ENCODE results near the gene KAZN.

GRCh38 chr1:14774988-14775387, 176.5 kb downstream of the KAZN start:
- no peak for TF ChIP-seq CTCF (IDR thresholded peaks at IDR 0.05; ENCODE audit: control extremely low read depth in 1 of 3, insufficient read depth in 1 of 3, low read depth in 1 of 3, low read length in 3 of 3)
- no peak for TF ChIP-seq ZNF274 (IDR thresholded peaks at IDR 0.05; ENCODE audit: borderline replicate concordance, extremely low read depth, low read length)
- TF ChIP-seq, protein P1, sequence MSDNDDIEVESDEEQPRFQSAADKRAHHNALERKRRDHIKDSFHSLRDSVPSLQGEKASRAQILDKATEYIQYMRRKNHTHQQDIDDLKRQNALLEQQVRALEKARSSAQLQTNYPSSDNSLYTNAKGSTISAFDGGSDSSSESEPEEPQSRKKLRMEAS (IDR thresholded peaks at IDR 0.05) = no peak
- TF ChIP-seq EZH2 (IDR thresholded peaks at IDR 0.05; ENCODE audit: low read depth, low read length, severe bottlenecking) = no peak
- TF ChIP-seq RAD21 (IDR thresholded peaks at IDR 0.05 in 1 of 2, conservative IDR thresholded peaks at IDR 0.05 in 1 of 2; ENCODE audit: low read depth in 2 of 2, low read length in 2 of 2) = no peak
- no peak for TF ChIP-seq KDM1A (IDR thresholded peaks at IDR 0.05; ENCODE audit: borderline replicate concordance, low read length)
- TF ChIP-seq, protein P2, sequence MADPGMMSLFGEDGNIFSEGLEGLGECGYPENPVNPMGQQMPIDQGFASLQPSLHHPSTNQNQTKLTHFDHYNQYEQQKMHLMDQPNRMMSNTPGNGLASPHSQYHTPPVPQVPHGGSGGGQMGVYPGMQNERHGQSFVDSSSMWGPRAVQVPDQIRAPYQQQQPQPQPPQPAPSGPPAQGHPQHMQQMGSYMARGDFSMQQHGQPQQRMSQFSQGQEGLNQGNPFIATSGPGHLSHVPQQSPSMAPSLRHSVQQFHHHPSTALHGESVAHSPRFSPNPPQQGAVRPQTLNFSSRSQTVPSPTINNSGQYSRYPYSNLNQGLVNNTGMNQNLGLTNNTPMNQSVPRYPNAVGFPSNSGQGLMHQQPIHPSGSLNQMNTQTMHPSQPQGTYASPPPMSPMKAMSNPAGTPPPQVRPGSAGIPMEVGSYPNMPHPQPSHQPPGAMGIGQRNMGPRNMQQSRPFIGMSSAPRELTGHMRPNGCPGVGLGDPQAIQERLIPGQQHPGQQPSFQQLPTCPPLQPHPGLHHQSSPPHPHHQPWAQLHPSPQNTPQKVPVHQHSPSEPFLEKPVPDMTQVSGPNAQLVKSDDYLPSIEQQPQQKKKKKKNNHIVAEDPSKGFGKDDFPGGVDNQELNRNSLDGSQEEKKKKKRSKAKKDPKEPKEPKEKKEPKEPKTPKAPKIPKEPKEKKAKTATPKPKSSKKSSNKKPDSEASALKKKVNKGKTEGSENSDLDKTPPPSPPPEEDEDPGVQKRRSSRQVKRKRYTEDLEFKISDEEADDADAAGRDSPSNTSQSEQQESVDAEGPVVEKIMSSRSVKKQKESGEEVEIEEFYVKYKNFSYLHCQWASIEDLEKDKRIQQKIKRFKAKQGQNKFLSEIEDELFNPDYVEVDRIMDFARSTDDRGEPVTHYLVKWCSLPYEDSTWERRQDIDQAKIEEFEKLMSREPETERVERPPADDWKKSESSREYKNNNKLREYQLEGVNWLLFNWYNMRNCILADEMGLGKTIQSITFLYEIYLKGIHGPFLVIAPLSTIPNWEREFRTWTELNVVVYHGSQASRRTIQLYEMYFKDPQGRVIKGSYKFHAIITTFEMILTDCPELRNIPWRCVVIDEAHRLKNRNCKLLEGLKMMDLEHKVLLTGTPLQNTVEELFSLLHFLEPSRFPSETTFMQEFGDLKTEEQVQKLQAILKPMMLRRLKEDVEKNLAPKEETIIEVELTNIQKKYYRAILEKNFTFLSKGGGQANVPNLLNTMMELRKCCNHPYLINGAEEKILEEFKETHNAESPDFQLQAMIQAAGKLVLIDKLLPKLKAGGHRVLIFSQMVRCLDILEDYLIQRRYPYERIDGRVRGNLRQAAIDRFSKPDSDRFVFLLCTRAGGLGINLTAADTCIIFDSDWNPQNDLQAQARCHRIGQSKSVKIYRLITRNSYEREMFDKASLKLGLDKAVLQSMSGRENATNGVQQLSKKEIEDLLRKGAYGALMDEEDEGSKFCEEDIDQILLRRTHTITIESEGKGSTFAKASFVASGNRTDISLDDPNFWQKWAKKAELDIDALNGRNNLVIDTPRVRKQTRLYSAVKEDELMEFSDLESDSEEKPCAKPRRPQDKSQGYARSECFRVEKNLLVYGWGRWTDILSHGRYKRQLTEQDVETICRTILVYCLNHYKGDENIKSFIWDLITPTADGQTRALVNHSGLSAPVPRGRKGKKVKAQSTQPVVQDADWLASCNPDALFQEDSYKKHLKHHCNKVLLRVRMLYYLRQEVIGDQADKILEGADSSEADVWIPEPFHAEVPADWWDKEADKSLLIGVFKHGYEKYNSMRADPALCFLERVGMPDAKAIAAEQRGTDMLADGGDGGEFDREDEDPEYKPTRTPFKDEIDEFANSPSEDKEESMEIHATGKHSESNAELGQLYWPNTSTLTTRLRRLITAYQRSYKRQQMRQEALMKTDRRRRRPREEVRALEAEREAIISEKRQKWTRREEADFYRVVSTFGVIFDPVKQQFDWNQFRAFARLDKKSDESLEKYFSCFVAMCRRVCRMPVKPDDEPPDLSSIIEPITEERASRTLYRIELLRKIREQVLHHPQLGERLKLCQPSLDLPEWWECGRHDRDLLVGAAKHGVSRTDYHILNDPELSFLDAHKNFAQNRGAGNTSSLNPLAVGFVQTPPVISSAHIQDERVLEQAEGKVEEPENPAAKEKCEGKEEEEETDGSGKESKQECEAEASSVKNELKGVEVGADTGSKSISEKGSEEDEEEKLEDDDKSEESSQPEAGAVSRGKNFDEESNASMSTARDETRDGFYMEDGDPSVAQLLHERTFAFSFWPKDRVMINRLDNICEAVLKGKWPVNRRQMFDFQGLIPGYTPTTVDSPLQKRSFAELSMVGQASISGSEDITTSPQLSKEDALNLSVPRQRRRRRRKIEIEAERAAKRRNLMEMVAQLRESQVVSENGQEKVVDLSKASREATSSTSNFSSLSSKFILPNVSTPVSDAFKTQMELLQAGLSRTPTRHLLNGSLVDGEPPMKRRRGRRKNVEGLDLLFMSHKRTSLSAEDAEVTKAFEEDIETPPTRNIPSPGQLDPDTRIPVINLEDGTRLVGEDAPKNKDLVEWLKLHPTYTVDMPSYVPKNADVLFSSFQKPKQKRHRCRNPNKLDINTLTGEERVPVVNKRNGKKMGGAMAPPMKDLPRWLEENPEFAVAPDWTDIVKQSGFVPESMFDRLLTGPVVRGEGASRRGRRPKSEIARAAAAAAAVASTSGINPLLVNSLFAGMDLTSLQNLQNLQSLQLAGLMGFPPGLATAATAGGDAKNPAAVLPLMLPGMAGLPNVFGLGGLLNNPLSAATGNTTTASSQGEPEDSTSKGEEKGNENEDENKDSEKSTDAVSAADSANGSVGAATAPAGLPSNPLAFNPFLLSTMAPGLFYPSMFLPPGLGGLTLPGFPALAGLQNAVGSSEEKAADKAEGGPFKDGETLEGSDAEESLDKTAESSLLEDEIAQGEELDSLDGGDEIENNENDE (IDR thresholded peaks at IDR 0.05; ENCODE audit: insufficient replicate concordance, low read length) = no peak
- no peak for TF ChIP-seq TBP (IDR thresholded peaks at IDR 0.05; ENCODE audit: low read depth, low read length)
- no peak for TF ChIP-seq ATF3 (IDR thresholded peaks at IDR 0.05; ENCODE audit: insufficient read depth, low read depth, low read length)
